ENCODE data around the gene LPGAT1.
A peak's percentile ranks its signal among the peaks of the same experiment; 100 is the strongest.
"Not testable (repeated sequence)": the region's sequence is repeated elsewhere in the genome, so short reads cannot be mapped to it uniquely, and the experiment has no call there.

Gene LPGAT1, protein sequence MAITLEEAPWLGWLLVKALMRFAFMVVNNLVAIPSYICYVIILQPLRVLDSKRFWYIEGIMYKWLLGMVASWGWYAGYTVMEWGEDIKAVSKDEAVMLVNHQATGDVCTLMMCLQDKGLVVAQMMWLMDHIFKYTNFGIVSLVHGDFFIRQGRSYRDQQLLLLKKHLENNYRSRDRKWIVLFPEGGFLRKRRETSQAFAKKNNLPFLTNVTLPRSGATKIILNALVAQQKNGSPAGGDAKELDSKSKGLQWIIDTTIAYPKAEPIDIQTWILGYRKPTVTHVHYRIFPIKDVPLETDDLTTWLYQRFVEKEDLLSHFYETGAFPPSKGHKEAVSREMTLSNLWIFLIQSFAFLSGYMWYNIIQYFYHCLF

DNA sequence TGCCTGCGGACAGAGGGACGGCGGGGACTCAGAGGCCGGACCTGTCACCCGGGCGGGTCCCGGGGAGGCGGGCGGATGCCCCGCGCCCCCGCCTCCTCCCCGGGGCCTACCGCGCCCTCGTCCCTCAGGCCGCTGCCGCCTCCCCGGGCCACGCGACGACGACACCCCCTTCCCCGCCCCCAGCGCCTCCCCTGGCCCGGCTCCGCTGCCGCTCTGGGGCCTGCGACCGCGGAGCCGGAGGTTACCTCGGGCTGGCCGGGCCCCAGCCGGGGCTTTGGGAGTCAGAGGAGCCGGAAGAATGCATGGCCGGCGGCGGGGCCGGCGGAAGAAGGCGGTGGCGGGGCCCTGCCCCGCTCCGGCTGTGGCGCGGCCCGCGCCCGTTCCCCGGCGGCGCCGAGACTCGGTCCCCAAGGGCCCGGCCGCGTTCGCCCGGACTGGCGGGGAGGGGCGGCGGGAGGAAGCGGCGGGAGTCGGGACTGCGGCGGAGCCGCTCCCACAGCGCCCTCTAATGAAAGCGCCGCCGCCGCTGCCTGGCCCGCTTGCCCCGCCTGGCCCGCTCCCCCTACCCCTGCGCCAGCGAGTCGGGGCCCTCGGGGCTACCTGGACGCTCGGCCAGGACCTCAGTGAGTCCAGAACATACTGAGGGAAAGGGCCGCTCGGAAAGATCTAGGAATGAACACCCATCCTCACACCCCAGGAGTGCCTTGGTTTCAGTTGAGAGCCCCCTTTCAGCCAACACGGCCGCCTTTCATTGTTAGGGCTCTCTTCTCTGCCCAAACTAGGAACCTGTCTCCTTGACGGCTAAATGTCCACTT, at the start of gene LPGAT1:
Gene LPGAT1, minus strand, starts transcription at position 436 of the 815 bp plus-strand sequence. CDS start 1,467 bp downstream, outside the sequence.
- peak; percentile 54 for DNase-seq (ENCODE audit: low read depth)

DNA sequence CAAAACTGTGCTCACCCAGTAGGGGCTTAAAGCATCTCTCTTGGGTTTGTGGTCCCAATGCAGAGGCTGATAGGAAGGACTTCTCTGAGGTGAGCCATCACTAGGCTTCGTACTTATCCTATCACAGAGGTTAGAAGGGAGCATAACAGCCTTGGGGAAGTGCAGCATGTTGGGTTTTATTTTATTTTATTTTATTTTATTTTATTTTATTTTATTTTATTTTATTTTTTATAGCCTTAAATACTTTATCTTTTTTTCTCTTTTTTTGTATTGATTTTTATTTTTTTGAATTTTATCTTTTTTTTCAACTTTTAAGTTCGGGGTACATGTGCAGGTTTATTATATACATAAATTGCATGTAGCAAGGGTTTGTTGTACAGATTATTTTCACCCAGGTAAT, 48.9 kb upstream of the LPGAT1 start:
- DNase-seq (ENCODE audit: low read depth): no peak

DNA sequence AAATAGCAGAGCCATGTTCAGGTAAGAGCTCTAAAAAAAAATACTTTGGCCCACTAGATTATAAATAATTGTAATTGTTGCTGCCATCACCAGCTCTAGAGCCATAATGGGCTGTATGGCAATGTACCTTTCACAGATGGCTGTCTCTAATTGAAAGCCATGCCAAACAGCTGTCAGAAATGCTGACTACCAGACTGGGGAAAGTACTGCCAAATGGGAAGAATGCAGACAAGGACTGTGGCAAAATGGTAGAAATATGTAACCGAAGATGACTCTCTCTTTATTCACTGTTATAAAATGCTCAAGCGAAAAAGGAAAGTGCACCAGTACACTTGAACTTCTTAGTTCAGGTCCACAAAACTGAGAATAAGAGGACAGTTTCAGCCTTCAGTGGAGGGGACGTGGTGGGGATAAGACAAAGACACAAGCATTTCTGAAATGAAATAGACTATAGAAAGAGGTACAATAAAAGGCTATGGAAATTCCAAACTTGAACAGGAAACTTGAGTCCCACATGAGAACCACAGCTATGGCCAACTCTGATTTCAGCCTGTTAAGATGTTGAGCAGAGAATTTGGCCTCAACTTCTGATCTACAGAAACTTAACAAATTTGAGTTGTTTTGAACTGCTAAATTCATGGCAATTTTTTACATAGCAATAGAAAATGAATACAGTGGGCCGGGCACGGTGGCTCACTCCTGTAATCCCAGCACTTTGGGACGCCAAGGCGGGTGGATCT, 46.5 kb upstream of the LPGAT1 start:
- no peak for DNase-seq (ENCODE audit: low read depth)

DNA sequence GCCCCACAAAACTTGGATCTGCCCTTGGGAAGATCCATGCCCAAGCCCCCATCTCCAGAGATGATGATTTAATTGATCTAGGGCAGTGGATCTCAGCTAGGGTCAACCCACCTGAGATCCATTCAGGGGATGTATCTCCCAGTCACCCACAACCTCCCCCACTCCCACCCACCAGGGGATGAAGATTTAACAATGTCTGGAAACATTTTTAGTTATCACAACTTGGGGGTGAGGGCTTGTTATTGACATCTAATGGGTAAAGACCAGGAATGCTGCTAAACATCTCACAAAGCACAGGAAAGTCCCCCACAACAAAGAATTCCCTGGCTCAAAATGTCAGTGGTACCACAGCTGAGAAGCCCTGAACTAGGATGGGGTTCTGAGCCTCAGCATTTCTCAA, 45.0 kb upstream of the LPGAT1 start:
- no peak for DNase-seq (ENCODE audit: low read depth)

DNA sequence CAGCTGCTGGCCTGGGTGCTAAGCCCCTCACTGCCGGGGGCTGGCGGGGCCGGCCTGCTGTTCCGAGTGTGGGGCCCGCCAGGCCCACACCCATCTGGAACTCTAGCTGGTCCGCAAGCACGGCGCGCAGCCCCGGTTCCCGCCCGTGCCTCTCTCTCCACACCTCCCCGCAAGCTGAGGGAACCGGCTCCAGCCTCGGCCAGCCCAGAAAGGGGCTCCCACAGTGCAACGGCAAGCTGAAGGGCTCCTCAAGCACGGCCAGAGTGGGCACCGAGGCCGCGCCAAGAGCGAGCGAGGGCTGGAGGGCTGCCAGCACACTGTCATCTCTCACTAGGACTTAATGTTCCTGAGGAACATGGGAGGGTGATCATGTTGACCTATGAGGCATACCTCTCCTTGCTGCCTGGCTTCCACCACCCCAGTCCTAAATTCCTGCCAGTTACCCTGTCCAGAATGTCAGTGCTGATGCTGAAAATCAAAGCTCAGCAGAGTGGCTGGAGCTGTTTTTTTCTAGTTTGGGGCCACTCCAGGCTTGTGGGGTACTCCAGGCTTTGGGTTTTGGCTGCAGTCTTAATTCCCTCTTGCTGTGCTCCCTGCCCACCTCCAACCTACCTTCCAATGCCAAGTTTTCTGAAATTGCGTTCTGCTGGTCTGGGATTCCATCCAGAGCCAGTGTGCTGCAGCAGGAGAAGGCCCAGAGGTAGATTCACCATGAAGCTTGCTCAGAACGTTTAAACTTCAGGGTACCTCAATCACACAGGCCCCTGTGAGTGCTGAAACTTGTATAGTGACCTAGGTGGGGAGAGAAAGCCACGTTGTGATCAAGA, 44.2 kb upstream of the LPGAT1 start:
- DNase-seq (ENCODE audit: low read depth): no peak

DNA sequence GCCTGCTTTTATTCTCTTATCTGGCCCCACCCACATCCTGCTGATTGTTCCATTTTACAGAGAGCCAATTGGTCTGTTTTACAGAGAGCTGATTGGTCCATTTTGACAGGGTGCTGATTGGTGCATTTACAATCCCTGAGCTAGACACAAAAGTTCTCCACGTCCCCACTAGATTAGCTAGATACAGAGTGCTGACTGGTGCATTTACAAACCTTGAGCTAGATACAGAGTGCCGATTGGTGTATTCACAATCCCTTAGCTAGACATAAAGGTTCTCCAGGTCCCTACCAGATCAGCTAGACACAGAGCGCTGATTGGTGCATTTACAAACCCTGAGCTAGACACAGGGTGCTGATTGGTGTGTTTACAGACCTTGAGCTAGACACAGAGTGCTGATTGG, 43.2 kb upstream of the LPGAT1 start:
- DNase-seq (ENCODE audit: low read depth): not testable (repeated sequence)

DNA sequence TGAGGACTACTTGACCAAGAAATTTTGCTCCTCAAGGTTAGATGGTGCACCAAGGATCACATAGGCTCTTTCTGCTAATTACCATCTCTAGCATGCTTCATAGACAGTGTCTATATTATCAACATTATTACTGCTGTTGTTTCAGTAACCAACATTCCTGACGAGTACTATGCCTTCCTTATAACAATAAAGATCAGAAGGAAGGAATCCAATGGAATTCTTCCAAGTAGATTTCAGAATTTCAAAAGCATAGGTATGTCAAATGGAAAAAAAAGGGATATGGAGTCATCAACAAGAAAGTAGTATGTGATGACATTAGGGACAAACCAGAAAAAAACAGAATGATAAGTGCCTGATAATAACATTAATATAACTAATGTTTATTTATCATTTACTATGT, 39.6 kb upstream of the LPGAT1 start:
- no peak for DNase-seq (ENCODE audit: low read depth)

DNA sequence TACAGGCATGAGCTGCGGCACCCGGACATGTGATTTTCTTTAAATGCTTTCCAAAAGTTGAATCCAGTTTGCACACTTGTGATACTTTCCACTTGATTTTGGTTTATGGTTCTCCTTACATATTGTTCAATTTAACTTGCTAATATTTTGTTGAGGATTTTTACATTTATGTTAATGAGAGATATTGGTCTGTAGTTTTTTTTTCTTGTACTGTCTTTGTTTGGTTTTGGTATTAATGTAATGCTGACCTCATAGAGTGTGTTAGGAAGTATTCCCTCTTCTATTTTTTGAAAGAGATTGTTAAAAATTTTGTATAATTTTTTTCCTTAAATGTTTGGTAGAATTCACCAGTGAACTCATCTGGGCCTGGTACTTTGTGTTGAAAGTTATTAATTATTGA, 34.6 kb upstream of the LPGAT1 start:
- DNase-seq (ENCODE audit: low read depth): no peak

DNA sequence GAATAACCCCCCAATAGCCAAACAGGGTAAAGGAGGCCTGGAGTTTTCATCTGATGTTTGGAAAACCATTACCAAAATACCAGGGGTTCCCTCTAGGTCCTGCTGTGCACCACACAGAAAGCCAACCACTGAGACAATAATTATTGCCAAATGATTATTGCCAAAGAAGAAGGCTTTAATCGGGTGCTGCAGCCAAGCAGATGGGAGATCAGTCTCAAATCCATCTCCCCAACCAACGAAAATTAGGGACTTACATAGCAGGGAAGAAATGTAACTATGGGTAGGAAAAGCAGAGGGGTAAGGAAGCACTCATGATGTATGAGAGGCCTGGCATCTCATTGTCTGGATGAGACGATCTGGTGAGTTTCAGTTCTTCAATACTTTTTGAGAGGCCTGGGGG, 28.8 kb upstream of the LPGAT1 start:
- no peak for DNase-seq (ENCODE audit: low read depth)

DNA sequence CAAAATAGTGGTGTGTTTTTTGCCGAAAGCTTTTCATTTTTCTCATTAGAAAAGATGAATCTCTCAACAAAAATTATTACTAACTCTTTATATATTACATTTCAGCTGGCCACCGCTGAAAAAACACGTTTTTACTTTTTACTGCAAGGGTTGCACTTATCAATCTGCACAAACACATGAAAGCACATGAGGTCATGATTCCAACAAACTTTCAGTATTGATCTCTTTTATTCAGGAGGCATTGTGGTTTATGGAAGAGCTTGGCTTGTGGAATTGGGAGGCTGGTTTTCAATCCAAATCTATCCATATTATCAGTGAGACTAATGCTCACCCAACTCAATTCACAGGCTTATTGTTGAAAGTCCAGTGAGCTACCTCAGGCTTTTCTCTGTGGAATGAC, 20.6 kb upstream of the LPGAT1 start:
- DNase-seq (ENCODE audit: low read depth): no peak

DNA sequence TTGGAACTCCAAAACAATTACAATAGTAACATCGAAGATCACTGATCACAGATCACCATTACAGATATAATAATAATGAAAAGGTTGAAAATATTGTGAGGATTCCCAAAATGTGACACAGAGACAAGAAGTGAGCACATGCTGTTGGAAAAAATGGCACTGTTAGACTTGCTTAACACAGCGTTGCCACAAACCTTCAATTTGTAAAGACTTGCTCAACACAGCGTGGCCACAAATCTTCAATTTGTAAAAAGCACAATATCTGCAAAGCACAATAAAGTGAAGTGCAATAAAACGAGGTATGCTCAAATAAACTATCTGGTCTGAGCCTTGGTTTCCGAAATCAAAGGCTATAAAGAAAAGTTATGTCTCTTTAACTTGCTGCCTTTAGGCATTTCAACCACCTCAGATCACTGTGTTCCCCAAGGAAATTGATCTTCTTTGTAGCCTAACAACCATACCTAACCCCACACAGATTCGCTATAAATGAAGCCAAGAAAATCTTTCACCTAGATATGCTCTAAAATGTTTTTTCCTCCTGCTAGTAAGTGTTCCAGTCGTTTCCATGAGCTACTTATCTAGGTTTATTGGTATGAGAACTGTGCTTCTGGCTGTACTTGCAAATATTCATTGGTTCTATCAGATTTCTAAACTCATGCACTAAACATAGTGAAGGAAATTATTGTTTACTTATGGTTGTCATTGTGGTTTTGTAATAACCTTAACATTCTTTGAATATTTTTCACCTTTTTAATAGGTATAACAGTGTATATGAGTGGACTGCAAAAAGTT, 13.1 kb upstream of the LPGAT1 start:
- DNase-seq (ENCODE audit: low read depth): no peak

DNA sequence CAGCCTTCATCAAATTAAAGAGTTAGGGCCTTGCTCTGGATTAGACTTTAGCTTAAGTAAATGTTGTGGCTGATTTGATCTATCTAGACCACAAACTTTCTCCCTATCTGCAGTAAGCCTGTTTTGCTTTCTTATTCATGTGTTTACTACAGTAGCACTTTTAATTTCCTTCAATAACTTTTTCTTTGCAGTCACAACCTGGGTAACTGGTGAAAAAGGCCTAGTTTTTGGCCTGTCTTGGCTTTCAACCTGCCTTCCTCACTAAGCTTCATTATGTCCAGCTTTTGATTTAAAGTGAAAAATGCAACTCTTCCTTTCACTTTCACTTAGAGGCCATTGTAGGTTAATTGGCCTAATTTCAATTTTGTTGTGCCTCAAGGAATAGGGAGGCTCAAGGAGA, 12.5 kb upstream of the LPGAT1 start:
- no peak for DNase-seq (ENCODE audit: low read depth)

DNA sequence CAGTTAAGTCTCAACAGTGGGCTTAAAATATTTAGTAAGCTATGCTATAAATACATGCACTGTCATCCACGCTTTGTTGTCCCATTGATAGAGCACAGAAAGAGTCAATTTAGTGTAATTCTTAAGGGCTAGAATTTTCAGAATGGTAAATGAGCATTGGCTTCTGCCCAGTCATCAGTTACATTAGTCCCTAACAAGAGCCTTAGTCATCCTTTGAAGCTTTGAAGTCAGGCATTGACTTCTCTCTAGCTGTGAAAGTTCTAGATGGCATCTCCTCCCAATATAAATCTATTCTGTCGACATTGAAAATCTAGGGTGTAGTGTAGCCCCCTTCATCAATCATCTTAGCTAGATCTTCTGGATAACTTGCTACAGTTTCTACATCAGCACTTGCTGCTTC, 12.0 kb upstream of the LPGAT1 start:
- no peak for DNase-seq (ENCODE audit: low read depth)

DNA sequence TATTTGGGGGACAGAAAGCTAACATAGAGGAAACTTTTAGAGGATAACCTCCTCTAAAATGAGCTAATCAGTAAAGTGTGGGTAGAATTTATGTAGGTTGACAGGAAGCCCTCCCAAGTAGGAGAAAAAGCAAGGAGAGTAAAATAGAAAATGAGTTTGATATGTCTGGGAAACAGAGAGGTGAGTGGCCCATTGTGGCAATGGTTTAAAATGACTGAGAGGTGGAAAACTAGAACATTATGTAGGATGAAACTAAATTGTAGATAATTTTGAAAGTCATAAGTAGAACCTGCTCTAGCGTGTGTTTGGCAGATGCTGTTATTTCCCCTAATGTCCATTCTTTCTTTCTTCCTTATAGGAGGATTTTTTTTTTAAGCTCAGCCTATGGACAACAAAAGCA, 8.5 kb upstream of the LPGAT1 start:
- DNase-seq (ENCODE audit: low read depth): no peak

DNA sequence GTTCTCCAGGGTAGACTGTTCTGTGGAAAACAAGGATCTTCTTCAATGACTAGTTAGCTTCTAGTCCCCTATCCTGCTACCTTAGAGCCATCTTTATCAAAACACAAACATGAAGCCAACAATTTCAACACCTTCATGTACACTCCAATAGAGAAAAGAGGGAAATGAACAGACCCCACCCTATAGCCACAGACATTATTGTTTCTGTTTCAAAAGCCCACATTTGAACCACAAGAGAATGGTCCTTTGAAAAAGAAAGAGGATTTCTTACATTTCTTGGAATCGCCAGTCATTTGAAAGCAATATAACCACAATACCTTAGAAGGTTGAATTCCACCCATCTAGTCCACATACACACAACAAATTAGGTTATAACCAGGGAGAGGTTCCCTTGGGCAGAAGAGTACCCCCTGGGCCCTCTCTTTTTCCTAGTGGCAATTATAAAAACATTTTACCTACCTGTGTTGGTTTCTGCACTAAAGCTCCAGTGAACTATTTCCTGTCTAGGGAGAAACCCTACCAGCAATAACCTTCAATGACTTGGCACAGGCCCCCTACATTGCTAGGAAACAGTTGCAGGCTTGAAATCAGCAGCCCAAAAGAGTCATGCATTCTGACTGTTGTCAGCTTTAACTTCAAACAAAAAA, 2.7 kb upstream of the LPGAT1 start:
- DNase-seq (ENCODE audit: low read depth): no peak

DNA sequence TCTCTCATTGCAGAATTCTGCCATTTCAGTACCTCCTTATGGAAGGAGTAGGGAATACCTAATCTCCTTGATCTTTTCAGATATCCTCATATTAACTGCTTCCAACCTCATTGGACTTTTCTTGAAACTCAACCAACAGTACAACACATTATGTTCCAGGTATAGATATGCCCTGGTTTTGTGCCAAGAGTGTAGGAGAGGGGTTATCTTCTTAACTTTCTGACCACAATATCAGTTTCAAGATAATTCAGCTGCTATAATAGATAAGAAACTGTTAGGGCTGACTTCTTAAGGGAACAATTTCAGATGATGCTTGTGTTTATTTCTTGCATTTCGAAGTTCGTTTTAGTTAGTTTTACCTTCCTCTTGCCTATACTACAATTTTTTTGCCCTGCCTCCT, 2.1 kb upstream of the LPGAT1 start:
- no peak for DNase-seq (ENCODE audit: low read depth)

DNA sequence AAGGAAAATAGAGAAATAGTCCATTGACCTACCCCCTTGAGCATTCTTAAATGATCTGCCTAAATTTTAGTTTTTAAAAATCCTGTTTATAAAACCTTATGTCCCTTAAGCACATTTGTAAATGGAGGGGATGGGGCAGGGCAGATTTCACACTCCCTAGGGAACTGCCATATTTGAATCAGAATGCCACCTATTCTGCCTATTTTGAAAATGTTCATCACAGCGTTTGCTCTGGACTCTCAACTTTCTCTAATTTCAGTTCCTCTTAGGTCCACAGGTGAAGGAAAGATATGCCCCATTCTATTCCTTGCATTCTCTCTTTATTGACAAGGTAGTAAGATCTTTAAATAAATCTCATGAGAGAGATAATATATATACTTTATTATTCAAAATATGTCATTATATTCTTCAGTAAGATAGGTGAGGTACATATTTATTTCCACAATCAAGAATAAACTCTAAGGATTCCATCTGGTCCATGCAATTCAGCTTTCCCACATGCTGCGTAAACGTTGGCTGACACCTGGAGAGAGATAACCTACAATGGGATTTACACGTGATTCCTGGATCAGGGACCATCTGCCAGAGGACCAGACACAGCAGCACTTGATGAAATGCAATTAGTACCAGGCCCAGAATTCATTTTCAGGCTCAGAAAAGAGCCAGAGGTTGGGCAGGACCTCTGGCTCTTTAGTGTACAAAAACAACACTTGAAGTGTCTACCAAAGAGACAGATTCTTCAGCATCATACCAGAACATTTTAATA, 1.2 kb upstream of the LPGAT1 start:
- DNase-seq (ENCODE audit: low read depth): no peak

DNA sequence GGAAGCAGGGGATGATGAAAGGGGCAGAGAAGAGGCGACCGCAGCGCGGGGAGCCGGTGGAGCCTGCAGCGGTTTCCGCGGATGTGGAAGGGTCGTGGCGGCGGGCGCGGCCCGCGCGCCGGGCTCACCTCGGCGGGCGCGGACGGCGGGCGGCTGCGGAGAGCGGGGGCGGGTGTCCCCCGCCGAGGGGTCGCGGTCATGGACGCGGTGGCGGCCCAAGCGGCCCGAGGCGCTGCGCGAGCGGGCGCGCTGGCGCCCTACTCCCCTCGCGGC, 572 bp downstream of the LPGAT1 start:
- no peak for DNase-seq (ENCODE audit: low read depth)

DNA sequence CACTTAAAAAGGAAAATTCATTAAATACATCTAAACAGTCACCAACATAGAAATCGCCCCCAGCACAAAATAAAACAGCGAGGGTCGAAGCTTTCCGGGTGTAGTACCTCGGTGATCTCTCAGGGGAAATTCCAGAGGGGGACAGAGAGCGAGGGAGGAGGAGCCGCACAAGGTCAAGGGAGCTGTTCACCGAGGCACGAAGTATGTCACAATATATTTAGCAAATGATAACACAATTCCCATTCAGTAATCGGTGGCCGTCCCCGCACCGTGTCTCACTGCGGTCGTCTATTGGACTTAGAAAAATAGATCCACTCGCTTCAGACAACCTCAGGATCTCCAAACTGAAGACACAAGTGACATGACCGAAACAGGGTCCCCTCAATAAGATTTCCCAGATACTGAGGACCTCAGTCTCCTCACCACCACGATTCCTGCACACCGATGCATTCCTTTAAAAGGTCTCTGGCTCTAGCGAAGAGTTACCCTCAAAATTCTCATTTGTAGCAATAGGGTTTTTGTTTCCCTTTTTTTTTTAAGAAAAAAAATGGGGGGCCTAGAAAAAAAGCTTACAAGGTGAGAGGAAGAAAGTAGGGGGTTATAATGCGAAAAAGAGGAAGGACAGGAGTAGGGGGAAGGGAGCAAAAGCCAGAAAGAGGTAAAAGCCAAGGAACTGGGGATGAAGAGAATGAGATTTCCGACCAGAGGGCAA, 1.1 kb downstream of the LPGAT1 start:
- no peak for DNase-seq (ENCODE audit: low read depth)
